ENCODE measurements around the gene HOXD1. TPM values are rescaled to one million over a fixed set of nuclear protein-coding genes. Genes with fewer than 3 reads are reported as not detected.

The HOXD1 gene
- total and polyA plus RNA-seq, 2 donors (not counting 3 experiments of a cell fraction or from before 2014, with no cell fraction given) = 6.6 to 10.4 TPM

GRCh38 chr2:176181551-176181950 is 6.9 kb upstream of the HOXD1 start:
- H3K79me2 ChIP-seq (ENCODE audit: control insufficient read depth, insufficient read depth, low read length) = peaks cover 2% of the 10 kb centered on the region
- dilution Hi-C loops (cut with MboI; ENCODE audit: extremely low pct_ligation_motif_present, low sequenced_read_pairs) (no loop called here), intact Hi-C loops (cut with micrococcal nuclease) (no loop called here)
- ChIA-PET POLR2A (interaction anchor here (0.7 kb wide), 1 partner anchor 29 kb away, joined by 3 read pairs; no protein-coding TSS in a partner anchor), CTCF (interaction anchor here (6.6 kb wide), 1 partner anchor 274 kb away, joined by 58 read pairs; no protein-coding TSS in a partner anchor)
- no peak overlapping the region for H3K9ac ChIP-seq (replicated peaks; ENCODE audit: extremely low read depth, insufficient read depth, low read length)
- no peak overlapping the region for H3K27ac ChIP-seq (ENCODE audit: insufficient read depth, low read depth, low read length)
- no peaks in the 10 kb centered on the region for H3K9me1 ChIP-seq (replicated peaks; ENCODE audit: control insufficient read depth, extremely low read depth, insufficient read depth, low read length)
- no peaks in the 10 kb centered on the region for H4K20me1 ChIP-seq (replicated peaks; ENCODE audit: control insufficient read depth, extremely low read depth, insufficient read depth, low read length)
- H3K36me3 ChIP-seq (ENCODE audit: control insufficient read depth in 2 of 2, extremely low read depth in 1 of 2, insufficient read depth in 2 of 2, low read length in 2 of 2) = no peaks in the 10 kb centered on the region
- BruUV-seq (replicated peaks) = no TSS peak
- FAIRE-seq (no peak), DNase-seq (ENCODE audit: low read depth, low spot score) (peak; percentile 46)
- no peak for TF ChIP-seq POLR2AphosphoS5 (IDR thresholded peaks at IDR 0.05; ENCODE audit: insufficient read depth, low read depth, low read length)
- TF ChIP-seq JUN (IDR thresholded peaks at IDR 0.05; ENCODE audit: borderline replicate concordance, insufficient read depth, insufficient read length, low read depth) = no peak
- TF ChIP-seq POLR2A (IDR thresholded peaks at IDR 0.05; ENCODE audit: low read depth, low read length) = no peak
- no peak for TF ChIP-seq MYC (IDR thresholded peaks at IDR 0.05; ENCODE audit: low read depth, low read length)
- no peak for TF ChIP-seq CTCF (IDR thresholded peaks at IDR 0.05; ENCODE audit: extremely low read depth in 1 of 2, insufficient read depth in 1 of 2, low read depth in 1 of 2, low read length in 2 of 2)
- TF ChIP-seq EZH2 (IDR thresholded peaks at IDR 0.05; ENCODE audit: borderline replicate concordance, low read depth, low read length, severe bottlenecking) = no peak
- no peak for TF ChIP-seq GATA2 (IDR thresholded peaks at IDR 0.05; ENCODE audit: insufficient read depth, insufficient read length, low read depth, low read length)
- TF ChIP-seq FOS (IDR thresholded peaks at IDR 0.05; ENCODE audit: borderline replicate concordance, insufficient read depth, low read length) = no peak
- TF ChIP-seq MAX (IDR thresholded peaks at IDR 0.05; ENCODE audit: insufficient read depth, insufficient read length) = no peak
- H3K4me1 ChIP-seq (ENCODE audit: control insufficient read depth, extremely low read depth, insufficient read depth, low read length) = peaks cover 30% of the 10 kb centered on the region
- no peak overlapping the region for H3K4me3 ChIP-seq (replicated peaks in 1 of 3; ENCODE audit: insufficient read depth in 1 of 3, low read depth in 1 of 3, low read length in 3 of 3)
- no peak overlapping the region for H2AFZ ChIP-seq (ENCODE audit: low read depth, low read length)
- H3K27me3 ChIP-seq (ENCODE audit: control insufficient read depth in 2 of 2, insufficient read depth in 2 of 2, low read length in 2 of 2) = no peaks in the 10 kb centered on the region
- H3K4me2 ChIP-seq (ENCODE audit: insufficient read depth, low read length) = no peak overlapping the region
- H3K9me3 ChIP-seq (replicated peaks; ENCODE audit: control insufficient read depth, insufficient read depth, low read length) = no peaks in the 10 kb centered on the region

Data from endothelial cell of umbilical vein (primary cell).